CD14-positive monocyte (primary cell): ENCODE data around the gene SLIT1. TPM values are rescaled to one million over a fixed set of nuclear protein-coding genes. Genes with fewer than 3 reads are reported as not detected.

Source experiments
- DNase-seq, 3 donors: peaks; one replicate each; pipeline ENCODE4 v3.0.0-alpha.2; 2011 to 2022
- H2AFZ ChIP-seq: 2 replicates; pipeline ENCODE4 v1.6.0; 2012; ENCODE audit warnings: mild to moderate bottlenecking, low read depth, low read length, inconsistent platforms; ENCODE audit not compliant: insufficient read depth, poor library complexity, severe bottlenecking
- H3K27ac ChIP-seq, 2 donors: 1 replicate in 1 of 2; 2 replicates in 1 of 2; pipeline ENCODE4 v1.5.1; 2012 to 2013; ENCODE audit warnings: low read length in 2 of 2, control low read depth in 1 of 2, inconsistent platforms in 1 of 2, low read depth in 1 of 2, mild to moderate bottlenecking in 1 of 2
- H3K27me3 ChIP-seq, 2 donors: one replicate each; pipeline versions ENCODE4 v1.6.0 to v1.6.1; 2011 to 2013; ENCODE audit warnings: low read length in 2 of 2; ENCODE audit not compliant: control insufficient read depth in 2 of 2, insufficient read depth in 2 of 2
- H3K36me3 ChIP-seq, 2 donors: replicated peaks in 1 of 2; 1 replicate in 1 of 2; 2 replicates in 1 of 2; pipeline versions ENCODE4 v1.5.1 to v1.6.1; 2012 to 2013; ENCODE audit warnings: low read length in 2 of 2, control low read depth in 1 of 2, inconsistent platforms in 1 of 2, mild to moderate bottlenecking in 1 of 2; ENCODE audit not compliant: insufficient read depth in 2 of 2, control insufficient read depth in 1 of 2
- H3K4me1 ChIP-seq, 2 donors: 1 replicate in 1 of 2; 2 replicates in 1 of 2; pipeline versions ENCODE4 v1.5.1 to v1.6.1; 2012 to 2013; ENCODE audit warnings: low read length in 2 of 2, control low read depth in 1 of 2, inconsistent platforms in 1 of 2, mild to moderate bottlenecking in 1 of 2, moderate library complexity in 1 of 2; ENCODE audit not compliant: insufficient read depth in 2 of 2, control insufficient read depth in 1 of 2
- H3K4me2 ChIP-seq: replicated peaks from 2 replicates; pipeline ENCODE3; 2012; ENCODE audit warnings: low read length, moderate library complexity, mild to moderate bottlenecking; ENCODE audit not compliant: poor library complexity, severe bottlenecking; ENCODE audit errors: extremely low read depth
- H3K4me3 ChIP-seq, 3 experiments: fragments of 200-600 bp in 1 of 3; sonication (generic) in 1 of 3; replicated peaks in 1 of 3; 1 replicate in 2 of 3; 2 replicates in 1 of 3; pipeline ENCODE4 v1.5.1; 2011 to 2013; ENCODE audit warnings: low read length in 3 of 3, mild to moderate bottlenecking in 3 of 3, control low read depth in 2 of 3, low read depth in 2 of 3, inconsistent platforms in 1 of 3, moderate library complexity in 1 of 3
- H3K79me2 ChIP-seq: 2 replicates; pipeline ENCODE4 v1.6.0; 2012; ENCODE audit warnings: mild to moderate bottlenecking, control low read depth, inconsistent platforms, low read length, moderate library complexity; ENCODE audit not compliant: insufficient read depth
- H3K9ac ChIP-seq: 2 replicates; pipeline ENCODE4 v1.6.0; 2017; ENCODE audit warnings: low read length, mild to moderate bottlenecking; ENCODE audit not compliant: insufficient read depth, poor library complexity, severe bottlenecking
- H3K9me3 ChIP-seq, 2 donors: replicated peaks in 1 of 2; 1 replicate in 1 of 2; 2 replicates in 1 of 2; pipeline versions ENCODE4 v1.5.1 to v1.6.1; 2012 to 2013; ENCODE audit warnings: low read length in 2 of 2, control low read depth in 1 of 2; ENCODE audit not compliant: control insufficient read depth in 1 of 2, insufficient read depth in 1 of 2
- H4K20me1 ChIP-seq: 2 replicates; pipeline ENCODE4 v1.6.0; 2012; ENCODE audit warnings: mild to moderate bottlenecking, low read length, control low read depth, moderate library complexity; ENCODE audit not compliant: insufficient read depth
- H3K27ac Mint-ChIP-seq, 7 donors: one replicate each; pipeline ENCODE4 v1.8.0; 2020; ENCODE audit warnings: mild to moderate bottlenecking in 7 of 7, mixed read lengths in 7 of 7, moderate library complexity in 6 of 7, inconsistent platforms in 2 of 7
- H3K27me3 Mint-ChIP-seq, 3 donors: one replicate each; pipeline ENCODE4 v1.8.0; 2021 to 2022; ENCODE audit warnings: low read depth in 3 of 3, mild to moderate bottlenecking in 3 of 3, mixed read lengths in 3 of 3, moderate library complexity in 3 of 3, inconsistent platforms in 1 of 3
- H3K36me3 Mint-ChIP-seq, 2 donors: one replicate each; pipeline ENCODE4 v1.8.0; 2020; ENCODE audit warnings: mixed read lengths in 2 of 2, inconsistent platforms in 1 of 2, mild to moderate bottlenecking in 1 of 2
- H3K4me1 Mint-ChIP-seq: one replicate; pipeline ENCODE4 v1.8.0; 2020; ENCODE audit warnings: mild to moderate bottlenecking, mixed read lengths
- H3K4me3 Mint-ChIP-seq, 2 donors: one replicate each; pipeline ENCODE4 v1.8.0; 2020; ENCODE audit warnings: mild to moderate bottlenecking in 2 of 2, mixed read lengths in 2 of 2, moderate library complexity in 1 of 2
- H3K9me3 Mint-ChIP-seq, 7 donors: one replicate each; pipeline ENCODE4 v1.8.0; 2020 to 2022; ENCODE audit warnings: mixed read lengths in 7 of 7, mild to moderate bottlenecking in 6 of 7, moderate library complexity in 6 of 7, inconsistent platforms in 2 of 7
- CTCF ChIP-seq: fragments of 200-600 bp; IDR thresholded peaks from one replicate; pipeline ENCODE4 v1.8.0; 2022; ENCODE audit warnings: antibody characterized with exemption, mild to moderate bottlenecking
- WGBS: methylation state at CpG from one replicate; pipeline ENCODE4 v1.1.5; 2013; ENCODE audit warnings: missing lambda C conversion rate; ENCODE audit not compliant: insufficient coverage; 5-methylcytosine and 5-hydroxymethylcytosine counted together
- intact Hi-C, 2 donors: fragments of 100-400 bp; cut with micrococcal nuclease; formaldehyde crosslinking; loops; one replicate each; pipeline versions ENCODE4 v1.15.0 to v1.15.1; 2023
- polyA plus RNA-seq, 3 donors: library from polyadenylated mRNA; depleted of rRNA in 1 of 3; unstranded in 2 of 3; stranded (reverse) in 1 of 3; fragments of 300-500 nt in 2 of 3; fragments of >200 nt in 1 of 3; fragmentation: Illumina TruSeq in 2 of 3; gene quantifications; 1 replicate in 2 of 3; 2 replicates in 1 of 3; pipeline ENCODE4 v1.2.3, GENCODE V29; 2012 to 2021

Gene SLIT1
- polyA plus RNA-seq, 3 donors: 0.05 to 0.81 (median 0.16) TPM

DNA sequence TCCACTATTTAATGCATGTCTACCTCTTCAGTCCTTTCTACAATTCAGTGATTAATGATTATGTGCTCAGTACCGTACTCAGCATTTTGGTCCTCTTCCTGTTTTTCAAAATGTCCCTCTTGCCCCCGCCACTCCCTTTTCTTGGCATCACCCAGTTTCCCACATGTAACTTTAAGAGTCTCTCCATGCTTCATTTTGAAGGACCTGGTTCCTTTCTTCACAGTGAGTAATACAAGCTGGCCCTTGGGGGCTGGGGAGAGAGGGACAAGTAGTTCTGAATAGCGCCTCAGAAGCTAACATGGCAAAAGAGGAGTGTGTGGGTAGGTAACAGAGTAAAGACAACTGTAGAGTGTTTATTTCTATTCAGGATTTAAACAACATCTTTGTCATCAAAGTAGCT, 34.6 kb upstream of the SLIT1 start:
- Histone ChIP-seq H3K9ac (no peak overlapping the region), H3K9me3 (no peaks in the 10 kb centered on the region), H3K4me1 (peaks cover 39 to 55% of the 10 kb centered on the region in 2 donors), H3K4me3 (no peak overlapping the region), H2AFZ (no peak overlapping the region), H3K27me3 (no peaks in the 10 kb centered on the region), H3K27ac (no peak overlapping the region), H3K36me3 (peaks cover 11 to 35% of the 10 kb centered on the region in 2 donors), H3K4me2 (no peak overlapping the region), H4K20me1 (no peaks in the 10 kb centered on the region), H3K79me2 (no peaks in the 10 kb centered on the region)
- TF ChIP-seq CTCF: no peak
- intact Hi-C loops: no loop called here
- peaks cover 51% of the 10 kb centered on the region for H3K4me1 Mint-ChIP-seq
- no peak overlapping the region for H3K4me3 Mint-ChIP-seq
- H3K27ac Mint-ChIP-seq: peak overlapping the region in 5 of 7 donors; percentile 17 to 82 (median 45)
- peaks cover 27 to 45% of the 10 kb centered on the region in 2 donors for H3K36me3 Mint-ChIP-seq
- no peak for DNase-seq
- H3K9me3 Mint-ChIP-seq: no peaks in the 10 kb centered on the region
- WGBS: 30% methylated on average over 2 of the region's 3 CpGs
- no peaks in the 10 kb centered on the region for H3K27me3 Mint-ChIP-seq

DNA sequence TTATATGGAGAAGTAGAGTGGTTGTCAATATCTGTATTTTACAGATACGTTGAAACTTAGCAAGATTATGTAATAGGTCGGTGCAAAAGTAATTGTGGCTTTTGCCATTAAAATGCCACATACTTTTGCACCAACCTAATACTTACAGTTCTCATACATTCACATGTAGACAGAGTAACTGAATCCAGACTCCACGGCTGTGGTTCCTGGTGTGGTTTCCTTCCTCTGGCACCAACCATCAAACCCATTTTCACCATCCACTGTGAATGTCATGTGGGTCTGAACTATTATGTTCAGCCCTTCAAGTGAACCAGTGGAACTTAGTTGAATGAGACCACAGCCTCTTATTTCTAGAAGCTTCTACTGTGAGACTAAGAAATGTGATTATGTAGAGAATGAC, 31.5 kb upstream of the SLIT1 start:
- no peaks in the 10 kb centered on the region for H3K9me3 ChIP-seq
- H3K79me2 ChIP-seq: no peaks in the 10 kb centered on the region
- H3K27ac ChIP-seq: peak overlapping the region in 1 of 2 donors; percentile 74
- Mint-ChIP-seq H3K4me1 (peaks cover 40% of the 10 kb centered on the region), H3K4me3 (no peak overlapping the region), H3K9me3 (no peaks in the 10 kb centered on the region), H3K27ac (peak overlapping the region in 4 of 7 donors; percentile 69 to 91 (median 76)), H3K27me3 (no peaks in the 10 kb centered on the region), H3K36me3 (peaks cover 18 to 24% of the 10 kb centered on the region in 2 donors)
- no peaks in the 10 kb centered on the region for H4K20me1 ChIP-seq
- intact Hi-C loops: no loop called here
- no peak overlapping the region for H3K4me2 ChIP-seq
- H3K27me3 ChIP-seq: no peaks in the 10 kb centered on the region
- no CpG with 5 or more reads among the region's 3 CpGs for WGBS
- no peak for TF ChIP-seq CTCF
- peaks cover 32 to 44% of the 10 kb centered on the region in 2 donors for H3K4me1 ChIP-seq
- peak in 1 of 3 donors; percentile 6 for DNase-seq
- H2AFZ ChIP-seq: no peak overlapping the region
- H3K9ac ChIP-seq: no peak overlapping the region
- no peak overlapping the region for H3K4me3 ChIP-seq
- H3K36me3 ChIP-seq: peaks cover 2 to 17% of the 10 kb centered on the region in 2 donors
